Stimulated activated CD4-positive, alpha-beta T cell treated with anti-CD3 and anti-CD28 coated beads, Interleukin-2, amount 100 ng/mL, for 4 hours (primary cell): ENCODE measurements around the gene HID1.
"Not testable (repeated sequence)": the region's sequence is repeated elsewhere in the genome, so short reads cannot be mapped to it uniquely, and the experiment has no call there.

Source experiments
- DNase-seq: peaks from one replicate; pipeline ENCODE4 v3.0.0-alpha.2; 2020; ENCODE audit warnings: low read depth

Gene HID1

DNA sequence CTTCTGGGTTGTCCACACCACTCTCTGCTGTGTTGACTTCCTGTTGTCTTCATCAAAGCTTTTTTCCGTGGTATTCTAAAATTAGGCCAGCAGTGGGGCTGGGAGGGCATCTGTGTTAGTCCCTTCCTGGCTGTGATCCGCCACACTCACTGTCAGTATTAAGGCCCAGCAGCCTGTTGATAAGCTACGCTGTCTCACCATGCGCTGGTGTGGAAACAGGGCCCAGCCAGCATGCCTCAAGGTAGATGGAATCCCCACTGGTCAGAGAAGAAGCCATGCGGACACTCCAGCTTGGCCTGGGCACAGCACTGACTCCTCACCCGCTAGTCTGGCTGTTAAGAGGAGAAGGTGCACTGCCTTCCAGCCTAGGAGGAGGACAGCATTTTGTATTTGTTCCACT lies 26.2 kb upstream of the HID1 start:
- DNase-seq = no peak

DNA sequence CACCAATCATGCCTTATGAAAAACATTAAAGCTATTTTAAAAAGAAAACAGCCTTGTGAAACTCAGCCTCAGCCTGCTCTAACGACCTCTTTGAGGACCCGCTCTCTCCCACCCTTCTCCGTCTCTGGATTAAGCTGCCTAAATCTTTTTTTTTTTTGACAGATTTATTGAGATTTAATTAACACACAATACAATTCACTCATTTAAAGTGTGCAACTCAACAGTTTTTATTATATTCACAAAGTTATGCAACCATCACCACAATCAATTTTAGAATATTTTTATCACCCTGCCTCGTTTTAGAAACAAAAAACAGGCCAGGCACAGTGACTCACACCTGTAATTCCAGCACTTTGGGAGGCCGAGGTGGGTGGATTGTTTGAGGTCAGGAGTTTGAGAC lies 23.3 kb upstream of the HID1 start:
- no peak for DNase-seq

DNA sequence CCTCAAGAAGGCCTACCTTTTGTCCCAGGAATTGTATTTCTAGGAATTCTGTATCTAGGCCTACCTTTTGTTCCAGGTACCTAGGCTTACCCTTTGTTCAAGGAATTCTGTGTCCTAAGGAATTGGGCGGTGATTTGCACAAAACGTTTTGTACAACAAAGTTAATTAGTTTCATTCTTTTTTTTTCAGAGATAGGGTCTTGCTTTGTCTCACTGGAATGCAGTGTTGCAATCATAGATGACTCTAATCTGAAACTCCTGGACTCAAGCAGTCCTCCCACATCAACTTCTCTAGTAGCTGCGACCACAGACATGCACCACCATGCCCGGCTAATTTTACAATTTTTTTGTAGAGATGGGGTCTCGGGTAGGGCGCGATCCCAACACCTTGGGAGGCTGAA lies 21.9 kb upstream of the HID1 start:
- no peak for DNase-seq

DNA sequence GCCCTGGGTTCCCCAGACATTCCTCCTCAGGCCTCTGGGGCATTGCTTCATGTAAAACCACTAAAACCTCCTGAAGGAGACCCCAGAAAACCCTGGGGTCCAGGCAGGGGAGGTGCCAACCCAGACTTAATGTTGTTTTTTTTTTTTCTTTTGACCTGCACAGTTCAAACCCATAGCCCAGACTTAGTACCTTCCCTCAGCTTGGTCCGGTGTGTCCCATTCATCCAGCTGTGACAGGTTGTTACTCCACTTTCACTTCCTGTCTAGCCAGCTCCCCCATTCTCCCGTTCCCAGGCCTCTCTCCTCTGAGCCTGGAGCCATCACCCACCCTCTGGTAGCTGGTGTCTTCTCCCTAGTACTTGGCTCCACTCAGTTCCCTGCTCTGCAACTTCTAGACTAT lies 19.7 kb upstream of the HID1 start:
- DNase-seq = no peak

DNA sequence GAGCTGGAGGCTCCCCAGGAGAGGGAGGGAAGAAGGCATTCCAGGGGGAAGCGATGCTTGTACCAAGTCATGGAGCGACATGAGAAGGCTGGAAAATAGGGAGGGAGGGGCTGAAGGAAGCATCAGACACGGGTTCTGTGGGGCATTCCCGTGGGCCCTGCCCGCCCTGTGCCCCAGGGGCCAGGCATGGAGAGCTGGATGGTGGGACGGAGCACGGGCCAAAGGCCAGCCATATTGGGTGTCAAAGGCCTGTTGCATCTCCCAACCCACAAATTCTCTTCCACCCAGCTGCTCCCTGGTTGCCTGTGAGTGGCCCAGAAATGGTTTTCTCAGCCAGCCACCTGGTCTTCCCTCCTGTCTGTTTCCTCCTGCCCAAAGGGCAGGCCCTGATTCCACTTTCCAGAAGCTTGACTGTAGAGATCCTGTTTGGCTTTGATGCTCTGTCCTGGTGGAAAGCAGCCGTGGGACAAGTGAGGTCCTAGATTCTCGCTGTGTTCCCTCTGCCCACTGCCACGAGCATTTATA lies 18.1 kb upstream of the HID1 start:
- no peak for DNase-seq

DNA sequence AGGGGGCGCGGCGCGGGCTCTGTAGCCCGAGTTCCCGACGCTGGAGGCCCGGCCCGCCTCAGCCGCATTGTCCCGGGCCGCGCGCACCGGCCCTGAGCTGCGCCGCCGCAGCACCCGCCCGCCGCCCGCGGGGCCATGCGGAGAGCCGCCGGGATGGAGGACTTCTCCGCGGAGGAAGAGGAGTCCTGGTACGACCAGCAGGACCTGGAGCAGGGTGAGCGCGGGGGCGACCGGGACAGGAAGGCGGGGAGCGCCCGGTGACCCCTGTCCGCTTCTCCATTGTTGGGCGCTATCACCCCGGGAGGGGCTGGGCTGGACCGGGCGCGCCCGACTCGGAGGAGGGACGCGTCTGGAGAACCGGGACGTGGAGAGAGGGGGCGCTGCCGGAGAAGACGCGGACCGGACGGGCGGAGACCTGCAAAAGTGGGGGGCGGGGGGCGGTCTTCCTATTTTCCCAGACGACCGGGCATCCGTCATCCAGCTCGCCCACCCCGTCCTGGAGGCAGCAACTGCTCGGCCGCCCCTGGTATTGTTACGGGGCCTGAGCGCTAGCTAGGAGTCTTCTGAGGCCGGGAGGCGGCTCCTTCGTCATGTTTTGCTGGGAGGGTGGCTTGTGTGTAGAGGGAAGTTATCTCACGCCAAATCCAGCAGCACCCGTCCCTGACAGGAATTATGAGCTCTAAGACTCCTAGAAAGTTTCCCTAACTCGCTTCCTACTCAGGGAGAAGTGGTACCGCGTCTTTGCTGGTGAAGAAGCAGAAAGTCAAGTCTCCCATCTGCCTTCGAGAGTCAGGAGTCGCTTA lies 15.6 kb upstream of the HID1 start:
- DNase-seq = no peak

DNA sequence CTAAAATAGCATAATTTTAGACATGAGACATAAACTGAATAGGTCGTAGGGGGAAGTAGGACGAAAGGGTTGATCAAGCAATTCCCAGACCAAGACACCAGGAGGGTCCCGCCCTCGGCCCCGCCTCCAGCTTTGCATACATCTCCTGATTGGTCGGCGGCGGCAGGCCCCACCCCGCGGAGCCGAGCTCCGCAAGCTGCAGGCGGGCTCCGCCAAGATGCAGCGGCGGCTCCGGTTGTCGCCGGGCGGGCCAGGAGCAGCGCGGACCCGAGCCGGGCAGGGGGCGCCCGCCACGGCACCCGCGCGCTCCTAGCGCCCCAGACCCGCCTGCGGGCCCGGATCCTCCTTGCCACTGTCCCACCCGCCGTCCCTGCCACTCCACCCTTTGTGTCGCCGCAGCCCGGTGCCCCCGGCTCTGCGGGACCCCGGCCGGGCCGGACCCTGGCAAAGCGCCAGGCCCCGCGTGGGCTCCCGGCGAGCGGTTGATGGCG lies 14.9 kb upstream of the HID1 start, which contains the start of gene CDR2L:
CDR2L (plus strand) TSS at position 215 of the 491 bp plus-strand sequence. CDS start 412 bp downstream, outside the sequence.
- peak; percentile 88 for DNase-seq

DNA sequence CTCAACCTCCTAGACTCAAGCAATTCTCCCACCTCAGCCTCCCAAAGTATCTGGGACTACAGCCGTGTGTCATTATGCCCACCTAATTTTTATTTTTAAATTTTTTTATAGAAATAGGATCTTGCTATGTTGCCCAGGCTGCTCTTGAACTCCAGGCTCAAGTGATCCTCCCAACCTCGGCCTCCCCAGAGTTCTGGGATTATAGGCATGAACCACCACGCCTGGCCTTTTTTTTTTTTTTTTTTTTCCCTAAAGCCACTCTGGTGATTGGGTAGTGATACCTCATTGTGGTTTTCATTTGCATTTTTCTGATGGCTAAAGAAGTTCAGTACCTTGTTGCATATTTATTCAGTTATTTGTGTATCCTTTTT lies 13.6 kb upstream of the HID1 start:
- no peak for DNase-seq

DNA sequence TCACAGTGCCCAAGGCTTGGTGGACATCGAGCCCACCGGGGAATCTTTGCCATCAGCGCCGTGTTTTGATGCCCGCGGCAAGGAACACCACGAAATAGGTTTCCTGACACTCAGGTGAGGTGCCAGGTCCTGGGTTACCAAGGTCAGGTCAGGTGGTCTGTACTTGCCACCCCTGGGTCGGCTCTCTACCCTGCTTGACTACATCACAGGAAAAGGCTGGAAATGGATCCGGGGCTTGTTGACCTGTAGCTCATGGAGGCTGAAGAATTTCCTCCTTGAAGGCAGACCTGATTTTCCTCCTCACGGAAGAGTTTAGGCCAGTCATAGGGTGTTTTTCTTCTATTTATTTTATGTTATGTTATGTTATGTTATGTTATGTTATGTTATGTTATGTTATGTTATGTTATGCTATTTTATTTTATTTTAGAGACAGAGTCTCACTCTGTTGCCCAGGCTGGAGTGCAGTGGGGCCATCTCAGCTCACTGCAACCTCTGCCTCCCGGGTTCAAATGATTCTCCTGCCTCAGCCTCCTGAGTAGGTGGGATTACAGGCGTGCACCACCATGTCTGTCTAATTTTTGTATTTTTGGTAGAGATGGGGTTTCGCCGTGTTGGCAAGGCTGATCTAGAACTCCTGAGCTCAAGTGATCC lies 10.2 kb upstream of the HID1 start:
- not testable (repeated sequence) for DNase-seq

DNA sequence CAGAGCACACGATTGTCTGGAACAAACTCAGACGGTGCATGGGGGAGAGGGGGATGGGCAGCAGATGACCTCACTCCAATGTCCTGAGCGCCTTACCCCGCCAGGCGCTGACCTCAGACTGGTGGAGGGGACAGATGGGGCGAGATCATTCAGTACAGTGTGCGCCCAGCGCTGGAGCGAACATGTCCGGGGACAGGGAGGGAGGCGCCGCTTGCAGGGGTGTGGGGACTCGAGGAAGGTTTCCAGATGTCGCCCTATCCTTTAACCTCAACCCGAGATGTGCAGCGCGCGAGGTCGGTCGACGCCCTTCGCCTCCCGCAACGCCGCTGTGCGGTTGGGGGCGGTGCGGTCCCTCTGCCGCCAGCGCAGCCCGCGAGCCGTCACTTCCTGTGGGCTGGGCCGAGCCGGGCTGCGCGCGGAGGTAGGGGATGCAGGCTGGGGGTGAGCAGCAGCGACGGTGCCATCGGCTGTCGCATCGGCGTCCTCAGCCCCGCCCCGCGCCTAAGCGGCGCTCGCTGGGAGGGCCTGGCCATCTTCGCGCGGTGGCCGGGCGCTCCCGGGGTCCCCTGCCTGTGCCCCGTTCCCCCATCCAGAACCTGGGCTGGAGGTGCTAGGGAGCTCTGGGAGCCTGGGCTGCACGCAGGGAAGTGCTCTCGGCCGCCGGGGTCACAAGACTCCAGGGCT lies 9.6 kb upstream of the HID1 start:
- peak; percentile 68 for DNase-seq

DNA sequence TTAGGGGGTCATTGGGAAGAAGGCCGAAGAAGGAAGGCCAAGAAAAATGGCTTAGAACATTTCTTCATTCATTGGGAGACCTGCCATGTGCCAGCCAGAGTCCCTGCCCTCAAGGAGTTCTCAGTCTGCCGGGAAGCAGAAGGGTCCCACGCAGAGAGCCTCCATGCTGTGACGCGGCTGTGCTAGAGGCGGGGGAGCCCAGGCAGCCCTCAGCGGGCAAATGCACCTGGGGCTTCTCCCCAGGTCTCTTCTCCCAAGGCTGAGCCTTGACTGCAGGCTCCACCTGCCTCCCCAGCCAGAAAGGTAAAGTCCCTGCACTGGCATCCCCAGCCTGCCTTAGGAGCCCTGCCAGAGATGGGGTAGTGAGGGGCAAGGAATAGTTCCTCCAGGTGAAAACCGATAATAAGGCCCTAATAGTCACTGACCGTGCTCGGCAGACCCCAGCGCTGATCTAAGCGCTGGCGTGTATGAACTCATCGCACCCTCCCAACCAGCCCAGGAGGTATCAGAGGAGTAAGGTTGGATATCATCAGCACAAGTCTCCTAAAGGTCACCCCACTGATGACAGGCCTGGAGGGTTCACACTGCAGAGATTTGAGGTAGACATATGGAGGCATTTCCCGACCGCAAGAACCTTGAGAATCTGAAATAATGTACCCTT lies 8.9 kb upstream of the HID1 start:
- DNase-seq = no peak

DNA sequence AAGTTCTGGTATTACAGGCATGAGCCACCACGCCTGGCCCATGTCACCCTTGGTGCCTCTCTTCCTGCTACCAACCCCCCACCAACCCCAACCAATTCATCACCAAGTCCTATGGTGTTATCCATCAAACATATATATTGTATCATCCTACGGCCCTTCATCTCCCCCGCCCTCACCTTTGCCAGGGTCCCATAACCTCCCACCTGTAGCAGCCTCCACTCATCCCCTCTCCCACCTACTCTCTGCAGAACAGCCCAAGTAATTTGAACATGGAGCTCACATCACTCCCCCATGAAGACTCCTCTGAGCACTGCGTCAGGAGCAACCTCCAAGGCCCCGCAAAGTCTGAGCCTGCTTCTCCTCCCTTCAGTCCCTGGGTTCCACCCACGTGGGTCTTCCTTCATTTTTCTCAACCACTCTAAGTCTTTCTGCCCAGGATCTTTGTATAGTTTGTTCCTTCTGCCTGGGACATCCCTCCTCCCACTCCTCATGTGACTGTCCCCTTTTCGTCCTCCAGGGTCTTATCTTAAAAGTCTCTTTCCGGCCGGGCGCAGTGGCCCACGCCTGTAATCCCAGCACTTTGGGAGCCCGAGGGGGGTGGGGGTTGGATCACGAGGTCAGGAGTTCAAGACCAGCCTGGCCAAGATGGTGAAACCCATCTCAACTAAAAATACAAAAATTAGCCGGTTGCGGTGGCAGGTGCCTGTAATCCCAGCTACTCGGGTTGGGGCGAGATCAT lies 7.0 kb upstream of the HID1 start:
- no peak for DNase-seq

DNA sequence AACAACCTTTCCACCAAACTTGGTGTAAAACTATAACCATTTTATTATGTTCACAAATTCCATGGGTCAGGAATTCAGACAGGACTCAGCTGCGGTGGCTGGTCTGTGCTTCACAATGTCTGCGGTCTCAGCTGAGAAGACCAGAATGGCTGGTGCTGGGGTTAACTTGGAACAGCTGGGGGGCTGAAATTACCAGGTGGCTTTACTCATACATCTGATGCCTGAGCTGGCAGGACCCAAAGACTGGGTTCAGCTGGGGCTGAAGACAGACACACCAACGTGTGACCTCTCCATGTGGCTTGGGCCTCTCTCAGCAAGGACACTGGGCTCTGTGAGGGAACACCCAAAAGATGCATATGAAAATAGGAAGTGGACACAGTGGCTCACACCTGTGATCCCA lies 5.7 kb upstream of the HID1 start:
- no peak for DNase-seq

DNA sequence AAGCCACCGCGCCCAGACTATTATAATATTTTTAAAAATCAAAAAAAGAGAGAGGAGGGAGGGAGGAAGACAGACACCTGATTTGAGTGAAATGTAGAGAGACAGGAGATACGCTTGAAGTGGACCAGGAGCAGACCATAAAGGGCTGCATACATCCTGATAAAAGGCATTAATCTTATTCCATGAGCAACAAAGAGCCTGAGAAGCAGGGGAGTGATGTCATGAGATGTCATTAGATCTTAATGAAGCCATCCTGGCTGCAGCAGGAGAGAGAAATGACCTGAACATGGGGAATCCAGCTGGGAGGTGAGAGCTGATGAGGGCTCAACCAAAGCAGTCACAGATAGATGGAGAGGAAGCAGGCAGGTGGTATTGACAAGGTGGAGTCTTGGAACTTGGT lies 5.2 kb upstream of the HID1 start:
- no peak for DNase-seq

DNA sequence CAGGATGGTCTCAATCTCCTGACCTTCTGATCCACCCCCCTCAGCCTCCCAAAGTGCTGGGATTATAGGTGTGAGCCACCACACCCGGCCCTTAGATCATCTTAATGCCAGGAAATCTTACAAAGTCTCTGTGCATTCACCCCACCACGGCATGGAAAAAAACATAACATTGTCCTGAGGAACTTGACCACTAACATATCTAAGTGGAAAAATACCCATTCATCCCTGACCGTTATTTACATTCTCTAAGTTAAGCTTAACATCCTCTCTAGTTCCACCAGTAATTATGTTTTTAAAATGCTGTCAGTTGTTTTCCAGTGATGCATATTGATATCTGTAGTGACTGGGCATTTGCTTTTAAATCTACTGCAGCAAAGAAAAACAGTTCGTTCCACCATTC lies 3.4 kb upstream of the HID1 start:
- no peak for DNase-seq

DNA sequence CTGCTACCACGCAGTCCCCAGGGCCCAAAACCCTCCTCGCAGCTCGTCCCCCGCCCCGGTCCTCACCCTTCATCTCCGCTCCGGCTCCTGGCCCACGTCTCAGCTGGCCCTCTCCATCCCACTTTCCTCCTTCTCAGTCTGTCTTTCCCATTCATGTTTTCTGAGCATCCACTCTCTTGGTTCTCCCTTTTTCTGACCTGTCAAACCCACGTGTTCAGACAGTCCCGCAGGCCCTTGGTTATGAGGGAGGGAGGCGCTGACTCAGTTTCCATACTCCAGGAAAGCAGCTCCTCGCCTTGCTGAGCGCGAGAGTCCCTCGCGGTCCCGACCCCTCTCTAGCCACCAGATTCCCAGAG lies 392 bp upstream of the HID1 start:
- no peak for DNase-seq

DNA sequence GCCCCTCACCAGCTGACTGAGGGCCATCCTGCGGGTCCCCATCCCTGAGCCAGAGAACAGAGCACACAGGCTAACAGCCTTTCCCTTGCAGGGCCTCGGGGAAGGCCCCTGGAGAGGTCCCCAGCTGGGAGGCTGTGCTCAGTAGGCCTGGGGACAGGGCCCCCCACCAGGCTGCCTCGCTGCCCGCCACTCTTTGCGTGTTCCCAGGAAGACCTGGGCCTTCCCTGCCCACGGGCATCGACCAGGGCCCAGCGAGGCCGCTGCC lies 785 bp downstream of the HID1 start:
- no peak for DNase-seq

DNA sequence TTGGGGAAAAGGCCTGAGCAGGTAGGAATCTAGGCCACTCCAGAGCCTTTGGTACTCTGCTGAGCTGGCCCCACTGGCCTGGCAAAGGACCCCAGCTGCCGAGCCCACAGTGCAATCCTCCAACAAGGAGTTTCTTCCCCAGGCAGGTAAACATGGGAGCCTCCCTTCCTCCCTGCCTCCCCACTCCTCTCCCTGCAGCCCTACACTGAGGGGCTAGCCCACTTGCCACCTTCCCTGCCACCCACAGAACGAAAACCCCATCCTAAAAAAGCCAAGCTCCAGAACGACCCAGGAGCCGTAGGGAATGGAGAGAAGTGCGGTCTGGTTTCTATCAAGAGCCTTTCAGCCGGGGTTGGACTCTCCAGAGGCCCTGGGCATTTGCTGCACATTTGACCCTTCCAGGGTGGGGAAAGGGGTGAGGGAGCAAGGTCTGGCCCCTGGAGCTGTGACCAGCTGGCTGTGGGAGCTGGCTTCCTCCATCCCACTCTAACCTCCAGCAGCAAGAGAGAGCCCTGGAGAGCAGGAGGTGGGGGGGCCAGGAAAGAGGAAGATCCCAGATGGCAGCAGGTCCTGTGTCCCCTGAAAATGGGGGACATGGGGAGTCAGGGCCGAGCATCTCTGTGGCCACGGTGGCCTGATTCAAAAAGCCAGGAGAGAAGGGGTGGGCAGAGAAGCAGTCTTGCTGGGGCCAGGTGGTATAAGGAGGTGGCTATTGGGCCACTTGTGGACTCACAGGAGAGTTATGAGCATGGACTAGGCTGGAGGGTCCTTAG lies 1.3 kb downstream of the HID1 start:
- no peak for DNase-seq

DNA sequence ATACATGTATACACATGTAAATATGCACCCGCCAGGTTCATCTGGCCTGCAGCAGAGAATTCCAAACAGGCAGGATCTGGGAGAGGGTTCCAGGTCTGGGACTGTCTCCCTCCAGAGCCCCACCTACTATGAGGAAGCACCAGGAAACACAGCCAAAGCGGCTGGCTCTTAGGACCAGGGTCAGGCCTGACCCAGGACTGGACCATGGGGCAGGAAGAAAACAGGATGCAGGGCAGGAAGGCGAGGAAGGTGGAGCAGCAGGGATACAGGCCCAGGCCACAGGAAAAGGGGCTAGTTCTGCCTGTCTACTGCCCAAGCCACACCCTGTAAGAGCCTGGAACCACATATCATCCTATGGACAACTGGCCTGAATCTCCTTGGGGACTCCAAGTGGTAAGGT lies 2.2 kb downstream of the HID1 start:
- no peak for DNase-seq

DNA sequence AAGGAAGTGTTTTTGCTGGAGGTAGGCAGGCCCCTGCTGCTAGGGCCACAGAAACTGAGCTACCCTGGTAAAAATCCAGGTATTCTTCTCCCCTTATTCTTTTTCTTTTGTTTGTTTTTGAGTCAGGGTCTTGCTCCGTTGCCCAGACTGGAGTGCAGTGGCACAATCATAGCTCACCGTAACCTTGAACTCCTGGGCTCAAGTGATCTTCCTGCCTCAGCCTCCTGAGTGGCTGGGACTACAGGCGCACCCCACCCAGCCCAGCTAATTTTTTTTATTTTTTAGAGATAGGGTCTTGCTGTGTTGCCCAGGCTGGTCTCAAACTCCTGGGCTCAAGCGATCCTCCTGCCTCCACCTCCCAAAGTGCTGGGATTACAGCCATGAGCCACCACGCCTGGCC lies 3.1 kb downstream of the HID1 start:
- not testable (repeated sequence) for DNase-seq

DNA sequence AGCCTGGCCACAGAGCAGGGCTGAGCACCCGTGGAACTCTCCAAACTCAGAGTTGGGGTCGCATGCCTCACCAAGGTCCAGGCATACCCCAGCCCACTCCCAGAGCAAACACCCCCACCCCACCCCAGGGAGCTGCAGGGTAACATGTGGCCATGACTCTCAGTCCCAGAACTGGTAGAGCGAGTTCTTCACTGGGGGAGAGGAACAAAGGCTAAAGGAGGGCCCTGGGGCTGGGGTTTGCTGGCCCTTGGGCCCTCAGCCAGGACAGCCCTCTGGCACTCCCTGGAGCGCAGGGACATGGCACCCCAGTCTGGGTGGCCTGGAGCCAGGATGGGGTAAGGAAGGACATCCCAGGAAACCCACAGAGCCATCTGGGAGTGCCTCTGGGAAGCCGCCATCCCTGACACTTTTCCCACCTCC lies 4.2 kb downstream of the HID1 start:
- no peak for DNase-seq
